NOMO-1 treated with dmso at 0.1 percent for 144 hours (cell line): Measurements from ENCODE around the gene NRXN2.

Experiments
- DNase-seq: peaks from one replicate; lab custom pipeline; 2025; ENCODE audit not compliant: unreplicated experiment; lab: John Stamatoyannopoulos, UW

The NRXN2 gene

DNA sequence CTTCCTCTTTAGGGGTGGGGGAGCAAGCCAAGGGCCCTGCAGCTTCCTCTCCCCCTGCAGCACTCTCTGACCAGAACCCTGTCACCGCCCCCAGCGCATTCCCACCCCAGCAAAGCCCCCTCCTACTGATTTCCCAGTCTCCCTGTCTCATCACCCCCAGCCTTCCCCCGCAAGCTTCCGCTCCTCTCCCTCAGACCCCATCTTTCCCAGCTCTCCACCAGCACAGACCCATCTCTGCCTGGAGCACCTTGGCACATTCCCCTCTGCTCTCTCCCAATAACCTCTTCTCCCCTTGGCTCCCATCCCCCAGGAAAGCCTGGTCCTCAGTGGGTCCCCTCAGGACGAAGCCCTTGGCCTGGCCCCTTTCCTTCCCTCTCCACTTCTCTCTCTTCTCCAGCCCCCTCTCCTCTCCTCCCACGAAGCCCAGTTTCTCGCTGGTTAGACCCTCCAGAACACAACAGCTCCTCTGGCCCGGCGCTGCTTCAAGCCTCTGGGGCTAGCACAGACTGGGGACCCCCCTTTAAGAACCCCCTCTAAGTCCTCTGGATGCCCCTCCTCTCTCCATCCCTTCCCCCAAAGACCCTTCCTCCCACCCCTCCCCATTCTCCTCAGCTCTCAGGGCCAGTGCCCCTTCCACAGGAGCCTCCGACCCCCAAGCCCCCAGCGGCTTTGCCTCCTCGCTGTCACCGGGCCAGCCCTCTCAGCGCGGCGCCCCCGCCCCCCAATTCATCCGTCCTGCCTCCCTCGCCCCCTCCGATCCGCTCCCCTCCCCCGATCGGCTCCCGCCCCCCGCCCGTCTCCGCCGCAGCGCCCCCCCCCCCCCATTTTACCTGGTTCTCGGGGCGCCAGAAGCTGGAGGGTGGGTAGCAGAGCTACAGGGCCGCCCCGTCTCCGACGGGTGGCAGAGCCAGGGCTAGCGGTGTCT, 594 bp downstream of the NRXN2 start:
- no peak for DNase-seq

DNA sequence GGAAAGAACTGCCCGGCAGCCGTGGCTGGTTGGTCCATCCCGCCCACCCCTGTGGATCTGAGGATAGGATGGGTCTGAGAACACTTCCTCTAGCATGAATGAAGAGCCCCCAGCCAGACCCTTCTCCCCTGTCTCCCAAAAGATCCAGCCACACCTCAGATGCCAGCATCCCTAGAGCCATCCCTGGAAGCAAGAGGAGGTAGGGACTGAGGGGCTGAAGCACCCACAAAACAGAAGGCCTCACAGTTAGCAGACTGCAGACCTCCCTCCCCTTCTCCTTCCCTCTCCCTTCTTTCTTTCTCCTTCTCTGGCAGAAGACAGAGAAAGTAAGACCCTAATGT, 1.7 kb downstream of the NRXN2 start:
- no peak for DNase-seq

- DNase-seq: no peak
Observed at GRCh38 chr11:64720640-64721358, 2.2 kb downstream of the NRXN2 start.

DNA sequence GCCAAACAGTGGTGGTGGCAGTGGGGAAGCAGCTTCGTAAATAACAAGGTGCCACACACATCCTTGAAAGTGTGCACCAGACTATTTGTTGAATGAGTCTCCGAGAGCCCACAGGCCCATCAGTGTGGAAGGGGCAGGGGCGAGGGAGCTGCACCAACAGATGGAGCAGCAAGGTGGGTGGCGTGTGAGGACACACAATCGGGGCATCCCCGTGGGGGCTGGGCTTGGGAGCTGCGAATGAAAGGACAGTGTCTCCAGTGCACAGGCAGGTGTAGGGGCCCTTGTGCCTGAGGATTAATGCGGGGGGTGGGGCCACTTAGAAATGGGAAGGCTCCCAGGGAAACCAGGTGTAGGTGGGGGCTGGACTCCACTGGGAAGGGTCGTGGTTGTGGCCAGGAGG, 2.8 kb downstream of the NRXN2 start:
- DNase-seq: no peak

GRCh38 chr11:64719406-64719805, 3.6 kb downstream of the NRXN2 start:
- no peak for DNase-seq

DNA sequence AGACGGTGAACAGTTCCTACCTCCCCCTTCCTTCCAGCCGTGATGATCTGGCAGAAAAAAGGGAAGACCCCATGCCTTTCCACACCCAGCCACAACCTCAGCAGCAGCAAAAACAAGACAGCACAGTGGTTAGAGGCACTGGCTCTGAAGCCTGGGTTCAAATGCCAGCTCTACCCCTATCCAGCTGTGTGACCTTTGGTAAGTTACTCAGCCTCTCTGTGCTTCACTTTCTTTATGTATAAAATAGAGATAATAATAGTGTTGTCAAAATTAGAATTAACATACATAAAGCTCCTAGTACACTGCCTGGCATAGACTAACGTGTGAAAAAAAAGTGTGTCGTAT, 4.2 kb downstream of the NRXN2 start:
- no peak for DNase-seq

DNA sequence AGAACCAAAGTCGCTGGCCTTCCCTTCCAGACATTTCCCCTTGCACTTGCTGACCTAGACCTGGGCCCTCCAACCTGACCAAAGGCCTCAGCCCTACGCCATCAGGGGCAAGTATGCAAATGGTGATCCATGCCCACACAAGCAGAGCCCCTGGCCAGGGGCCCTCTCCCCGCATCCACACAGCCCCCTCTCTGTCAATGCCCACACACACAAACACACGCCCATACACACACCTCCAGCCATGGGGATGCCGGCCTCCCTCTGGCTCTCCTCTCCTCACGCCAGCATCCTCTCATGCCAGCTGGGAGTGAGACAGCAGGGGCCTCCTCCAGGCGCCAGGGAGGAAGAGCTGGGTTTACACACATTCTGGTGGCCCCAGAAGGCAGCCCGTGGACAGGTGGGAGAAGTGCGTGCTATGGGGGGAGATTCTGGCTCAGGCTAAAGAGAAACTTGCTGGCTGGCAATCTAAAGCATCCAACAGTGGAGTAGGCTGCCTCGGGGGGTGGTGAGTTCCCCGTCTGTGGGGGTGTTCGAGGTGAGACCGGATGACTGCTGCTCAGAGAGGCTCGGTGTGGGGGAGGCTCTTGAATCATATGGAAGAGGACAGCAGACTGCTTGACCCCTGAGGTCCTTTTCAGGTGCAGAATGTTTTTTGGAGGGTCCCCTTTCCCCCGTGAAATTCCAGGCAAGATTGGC, 4.8 kb downstream of the NRXN2 start:
- no peak for DNase-seq

DNA sequence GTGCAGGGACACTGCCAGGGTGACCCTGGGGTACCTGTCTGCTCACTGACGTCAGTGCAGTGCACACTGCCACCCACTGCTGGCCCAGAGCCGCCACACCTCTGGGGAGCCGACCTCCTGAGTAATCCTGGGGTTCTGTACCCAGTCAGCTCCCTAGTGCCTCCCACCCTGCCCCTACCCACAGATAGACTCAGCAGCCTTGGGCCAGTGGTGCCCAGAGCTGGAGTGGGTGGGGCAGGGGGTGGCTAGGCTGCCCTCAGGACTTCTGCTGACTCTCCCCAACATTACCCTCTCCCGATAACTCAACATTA, 5.8 kb downstream of the NRXN2 start:
- DNase-seq: no peak

- DNase-seq: no peak
Observed at GRCh38 chr11:64716473-64717267, 6.3 kb downstream of the NRXN2 start.

- DNase-seq: no peak
Observed at GRCh38 chr11:64715756-64716472, 7.1 kb downstream of the NRXN2 start.

DNA sequence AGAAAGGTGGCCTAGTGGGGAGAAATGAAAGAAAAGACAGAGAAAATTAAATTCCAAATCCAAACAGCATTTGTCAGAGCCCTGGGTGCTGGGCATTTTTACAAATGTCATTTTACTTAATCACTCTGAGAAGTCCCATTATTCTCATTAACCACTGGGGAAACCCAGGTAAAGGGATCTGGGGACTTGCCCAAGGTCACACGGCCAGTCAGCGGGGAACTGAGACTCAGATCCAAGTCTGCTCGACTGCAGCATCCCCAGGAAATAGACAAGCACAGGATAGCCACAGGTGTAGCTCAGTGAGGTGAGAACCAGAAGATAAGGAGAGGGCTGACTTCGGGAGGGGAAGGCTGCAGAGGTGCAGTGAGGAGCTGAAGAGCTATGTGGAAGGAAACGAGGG, 7.9 kb downstream of the NRXN2 start:
- no peak for DNase-seq

GRCh38 chr11:64714666-64715065, 8.3 kb downstream of the NRXN2 start:
- no peak for DNase-seq

GRCh38 chr11:64713781-64714363, 9.1 kb downstream of the NRXN2 start:
- no peak for DNase-seq

GRCh38 chr11:64713016-64713707, 9.8 kb downstream of the NRXN2 start:
- DNase-seq: no peak

DNA sequence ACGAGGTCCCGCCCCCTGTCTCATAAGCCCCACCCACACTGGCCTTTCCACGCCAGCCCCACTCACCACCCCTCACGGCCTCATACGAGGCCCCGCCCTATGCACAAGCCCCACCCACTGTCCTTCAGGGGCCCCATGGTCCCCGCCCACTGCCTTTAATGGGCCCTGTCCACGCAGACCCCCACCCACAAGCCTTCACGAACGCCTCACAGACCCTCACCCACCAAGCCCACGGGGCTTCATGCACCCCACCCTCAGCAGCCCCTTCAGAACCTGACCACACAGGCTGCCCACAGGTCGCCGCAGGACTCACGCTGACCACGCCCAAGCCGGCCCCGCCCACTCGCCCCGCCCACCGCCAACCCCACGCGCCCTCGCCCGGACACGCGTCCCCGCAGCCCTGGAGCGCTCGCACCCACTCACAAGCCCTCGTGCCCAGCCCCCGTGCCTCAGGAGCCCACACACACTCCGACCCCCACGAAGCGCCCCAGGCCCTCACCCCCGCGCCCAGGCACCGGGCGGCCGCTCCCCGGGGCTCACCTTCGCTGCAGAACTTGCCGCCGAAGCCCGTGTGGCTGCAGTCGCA, 10.5 kb downstream of the NRXN2 start:
- no peak for DNase-seq

- DNase-seq: no peak
Observed at GRCh38 chr11:64711956-64712362, 11.0 kb downstream of the NRXN2 start.

DNA sequence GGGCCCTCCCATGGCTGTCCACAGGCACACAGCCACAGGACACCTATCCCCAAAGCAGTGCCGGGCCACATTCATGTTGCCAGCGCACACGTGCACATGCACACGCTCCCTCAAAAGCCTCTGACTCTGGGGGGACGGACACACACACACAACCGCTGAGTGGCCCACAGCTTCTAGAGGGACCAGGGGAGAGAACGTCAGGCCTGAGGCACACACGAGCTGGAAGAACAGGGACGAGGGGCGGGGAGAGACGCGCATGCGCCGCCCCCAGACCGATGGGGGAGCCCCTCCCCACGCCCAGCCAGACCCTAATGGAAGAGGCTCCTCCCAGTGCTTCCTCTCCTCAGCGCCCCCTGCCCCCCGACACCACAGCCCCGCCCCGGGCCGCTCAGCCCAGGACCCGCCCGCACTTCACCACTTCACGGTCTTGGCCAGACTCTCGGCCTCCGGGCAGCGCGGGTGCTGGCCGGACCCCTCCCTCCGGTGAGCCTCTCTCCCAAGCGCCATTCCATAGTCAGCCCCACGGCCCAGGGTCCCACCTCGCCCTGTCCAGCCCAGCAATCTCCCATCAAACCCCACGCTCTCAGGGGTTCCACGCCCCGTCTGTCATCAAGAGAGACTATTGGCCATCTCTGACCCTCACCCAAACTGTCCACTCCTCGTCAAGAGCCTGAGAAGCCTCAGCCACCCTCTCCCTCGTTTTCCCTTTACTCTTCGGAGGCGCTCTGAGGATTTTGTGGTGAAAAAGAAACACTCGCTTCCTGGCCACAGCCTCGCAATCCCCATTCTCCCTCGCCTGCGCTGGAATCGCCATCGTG, 11.7 kb downstream of the NRXN2 start:
- DNase-seq: no peak

DNA sequence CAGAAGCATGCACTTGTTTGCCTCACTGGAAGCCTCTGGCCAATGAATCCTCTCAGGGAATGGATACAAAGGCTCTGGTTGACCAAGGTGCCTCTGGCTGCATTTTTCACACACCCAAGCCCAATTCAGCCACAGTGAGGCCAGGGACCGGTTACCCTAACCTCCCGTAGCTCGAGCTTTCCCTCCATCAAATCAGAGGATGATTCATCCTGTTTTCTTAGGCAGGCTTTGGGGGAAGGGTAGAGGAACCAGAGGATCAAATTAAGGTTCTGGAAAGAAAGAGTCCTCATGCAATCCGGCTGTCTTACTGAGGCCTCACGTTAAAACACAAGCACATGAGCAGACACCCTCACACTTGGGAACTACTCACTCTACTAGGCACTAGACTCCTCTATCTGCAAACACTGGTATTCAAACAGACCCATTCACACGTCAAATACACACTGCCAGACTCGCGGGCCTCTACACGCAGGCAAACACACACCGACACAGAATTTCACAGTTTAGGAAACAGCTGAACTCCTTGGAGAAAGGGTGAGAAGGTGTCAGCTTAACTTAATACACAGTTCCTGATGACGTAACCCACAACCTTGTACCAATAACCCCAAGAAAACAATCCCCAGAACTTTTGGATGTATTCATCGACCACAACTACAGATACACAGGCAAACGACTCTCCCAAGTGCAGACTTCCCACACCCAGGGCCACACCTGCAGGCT, 12.4 kb downstream of the NRXN2 start:
- no peak for DNase-seq
